DMS 273 (cell line): Measurements from ENCODE around the gene CACTIN.
A peak's percentile ranks its signal among the peaks of the same experiment; 100 is the strongest.
"Not testable (repeated sequence)": the region's sequence is repeated elsewhere in the genome, so short reads cannot be mapped to it uniquely, and the experiment has no call there.

Source experiments
- DNase-seq: peaks from one replicate; lab custom pipeline; 2025; ENCODE audit not compliant: unreplicated experiment; lab: John Stamatoyannopoulos, UW

CACTIN gene

DNA sequence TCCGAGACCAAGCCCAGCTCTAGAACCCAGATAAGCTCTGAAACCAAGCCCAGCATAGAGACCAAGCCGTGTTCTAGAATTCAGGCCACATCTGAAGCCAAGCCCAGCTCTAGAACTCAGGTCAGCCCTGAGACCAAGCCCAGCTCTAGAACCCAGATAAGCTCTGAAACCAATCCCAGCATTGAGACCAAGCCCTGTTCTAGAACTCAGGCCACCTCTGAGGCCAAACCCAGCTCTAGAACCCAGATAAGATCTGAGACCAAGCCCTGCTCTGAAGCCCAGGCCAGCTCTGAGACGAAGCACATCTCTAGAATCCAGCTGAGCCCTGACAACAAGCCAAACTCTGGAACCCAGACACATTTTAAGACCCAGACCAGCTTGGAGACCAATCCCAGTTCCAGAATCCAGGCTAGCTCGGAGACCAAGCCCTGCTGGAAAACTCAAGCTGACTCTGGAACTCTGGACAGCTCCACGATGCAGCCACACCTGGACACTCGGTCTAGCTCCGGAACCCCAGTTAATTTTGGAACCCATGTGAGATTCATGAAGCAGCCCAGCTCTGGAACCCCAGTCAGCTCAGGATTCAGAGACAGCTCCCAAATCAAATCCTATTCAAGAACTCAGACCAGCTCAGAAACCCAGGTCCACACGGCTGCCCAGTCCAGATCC, 35.5 kb downstream of the CACTIN start:
- no peak for DNase-seq

DNA sequence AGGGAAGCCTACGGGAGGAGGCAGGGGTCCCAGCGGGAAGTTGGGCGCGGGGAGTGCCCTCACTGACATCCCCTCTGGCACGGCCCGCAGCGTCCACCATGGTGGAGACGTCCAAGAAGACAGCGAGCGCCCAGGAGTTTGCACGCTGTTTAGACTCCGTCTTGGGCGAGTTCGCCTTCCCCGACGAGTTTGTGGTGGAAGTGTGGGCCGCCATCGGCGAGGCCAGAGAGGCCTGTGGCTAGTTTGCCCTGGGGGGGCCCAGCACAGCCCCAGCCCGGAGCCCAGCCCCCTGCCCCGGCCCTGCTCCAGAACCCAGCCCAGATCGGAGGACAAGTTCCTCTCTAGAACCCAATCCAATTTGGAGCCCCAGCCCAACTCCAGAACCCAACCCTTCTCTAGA, 36.6 kb downstream of the CACTIN start:
- DNase-seq = no peak

DNA sequence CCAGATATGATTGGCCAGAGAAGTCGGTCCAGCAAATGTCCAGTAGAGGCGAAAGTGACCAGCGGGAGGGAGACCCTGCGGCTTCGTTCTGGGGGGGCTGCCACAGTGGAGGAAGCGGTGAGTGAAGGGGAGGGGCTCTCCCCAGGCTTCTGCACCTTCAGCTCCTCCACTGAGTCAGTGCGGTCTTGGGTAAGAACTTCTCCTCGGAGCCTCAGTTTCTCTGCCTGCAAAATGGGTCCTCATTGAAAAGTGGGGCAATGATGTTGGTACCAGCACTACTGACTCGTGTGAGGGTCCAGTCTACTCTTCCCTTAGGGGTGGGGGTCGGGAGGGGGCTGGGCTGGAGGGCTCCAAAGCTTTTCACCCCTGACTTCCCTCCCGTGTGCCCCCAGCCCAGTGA, 37.2 kb downstream of the CACTIN start:
- no peak for DNase-seq

DNA sequence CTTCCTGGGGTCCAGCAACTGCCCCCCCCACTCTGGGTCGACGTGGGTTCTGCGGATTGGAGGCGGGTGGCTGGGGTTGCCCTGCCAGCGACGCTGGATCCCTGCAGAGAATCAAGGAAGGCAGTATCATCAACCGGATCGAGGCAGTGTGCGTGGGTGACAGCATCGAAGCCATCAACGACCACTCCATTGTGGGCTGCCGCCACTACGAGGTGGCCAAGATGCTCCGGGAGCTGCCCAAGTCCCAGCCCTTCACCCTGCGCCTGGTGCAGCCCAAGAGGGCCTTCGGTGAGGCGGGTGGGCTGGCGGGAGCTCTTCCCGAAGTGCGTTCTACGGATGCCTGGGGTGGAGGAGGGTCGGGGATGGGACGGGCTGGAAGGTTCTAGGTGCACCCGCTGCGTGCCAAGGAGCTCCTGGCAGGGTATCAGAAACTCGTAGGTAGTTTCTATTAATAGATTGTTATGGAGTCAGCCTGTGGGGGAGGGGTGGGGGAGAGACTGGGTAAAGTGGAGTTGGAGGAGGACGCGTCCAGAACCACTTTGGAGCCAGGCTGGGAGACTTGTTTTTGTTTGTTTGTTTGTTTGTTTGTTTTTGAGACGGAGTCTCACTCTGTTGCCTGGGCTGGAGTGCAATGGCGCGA, 39.8 kb downstream of the CACTIN start:
- DNase-seq = peak; percentile 42

DNA sequence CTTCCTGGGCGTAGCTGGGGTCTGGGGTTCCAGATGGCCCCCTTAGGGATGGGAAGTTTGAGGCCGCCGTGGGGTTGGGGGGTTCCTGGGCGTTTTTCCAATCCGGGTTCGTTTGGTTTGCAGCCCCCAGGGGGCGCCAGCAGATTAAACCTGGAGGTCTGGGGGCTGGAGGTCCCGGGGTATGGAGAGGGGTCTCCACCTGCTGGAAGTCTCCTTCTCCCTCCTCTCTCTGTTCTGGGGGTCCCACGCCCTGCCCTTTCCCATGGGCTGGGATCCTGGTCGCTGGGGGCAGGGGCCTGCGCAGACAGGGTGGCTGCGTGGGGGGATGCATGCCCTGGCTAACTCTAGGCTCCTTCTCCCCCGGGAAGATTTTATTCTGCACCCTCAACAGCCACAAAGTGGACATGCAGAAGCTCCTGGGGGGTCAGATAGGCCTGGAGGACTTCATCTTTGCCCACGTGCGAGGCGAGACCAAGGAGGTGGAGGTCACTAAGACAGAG, 40.4 kb downstream of the CACTIN start:
- peak; percentile 76 for DNase-seq

DNA sequence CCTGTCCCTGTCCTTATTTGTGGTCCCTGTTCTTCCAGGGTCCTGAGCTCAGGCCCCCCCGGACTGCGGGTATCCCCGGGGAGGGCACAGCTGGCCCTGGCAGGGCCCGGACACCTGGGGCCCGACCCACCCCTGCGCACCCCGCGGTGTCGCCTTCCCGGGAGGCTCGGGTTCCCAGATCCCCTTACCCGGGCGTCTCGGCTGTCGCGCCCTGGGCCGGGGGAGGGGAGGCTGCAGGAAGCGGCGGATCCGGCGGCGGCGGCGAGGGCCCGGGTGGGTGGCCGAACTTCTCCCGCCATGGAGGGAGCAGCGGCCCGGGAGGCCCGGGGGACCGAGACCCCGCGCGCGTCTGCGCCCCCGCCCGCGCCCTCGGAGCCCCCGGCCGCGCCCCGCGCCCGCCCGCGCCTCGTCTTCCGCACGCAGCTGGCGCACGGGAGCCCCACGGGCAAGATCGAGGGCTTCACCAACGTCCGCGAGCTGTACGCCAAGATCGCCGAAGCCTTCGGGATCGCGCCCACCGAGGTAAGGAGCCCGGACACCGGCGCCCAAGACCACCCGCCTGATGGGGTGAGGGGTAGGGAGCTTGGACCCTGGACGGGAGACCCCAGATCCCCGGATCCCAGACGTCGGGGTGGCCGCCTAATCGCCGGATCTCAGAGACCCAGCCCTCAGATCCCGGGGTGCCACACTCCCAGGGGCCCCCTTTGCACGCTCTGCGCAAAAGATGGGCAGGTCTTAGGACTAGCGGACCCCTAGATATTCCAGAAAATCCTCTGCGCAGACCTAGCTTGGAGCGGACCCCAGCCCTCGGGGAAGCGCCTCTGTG, 41.1 kb downstream of the CACTIN start, which contains the start of gene GIPC3:
Gene GIPC3 (plus strand): TSS at position 178 of the 826 bp plus-strand sequence. CDS start 120 bp downstream, at position 298.
- no peak for DNase-seq

DNA sequence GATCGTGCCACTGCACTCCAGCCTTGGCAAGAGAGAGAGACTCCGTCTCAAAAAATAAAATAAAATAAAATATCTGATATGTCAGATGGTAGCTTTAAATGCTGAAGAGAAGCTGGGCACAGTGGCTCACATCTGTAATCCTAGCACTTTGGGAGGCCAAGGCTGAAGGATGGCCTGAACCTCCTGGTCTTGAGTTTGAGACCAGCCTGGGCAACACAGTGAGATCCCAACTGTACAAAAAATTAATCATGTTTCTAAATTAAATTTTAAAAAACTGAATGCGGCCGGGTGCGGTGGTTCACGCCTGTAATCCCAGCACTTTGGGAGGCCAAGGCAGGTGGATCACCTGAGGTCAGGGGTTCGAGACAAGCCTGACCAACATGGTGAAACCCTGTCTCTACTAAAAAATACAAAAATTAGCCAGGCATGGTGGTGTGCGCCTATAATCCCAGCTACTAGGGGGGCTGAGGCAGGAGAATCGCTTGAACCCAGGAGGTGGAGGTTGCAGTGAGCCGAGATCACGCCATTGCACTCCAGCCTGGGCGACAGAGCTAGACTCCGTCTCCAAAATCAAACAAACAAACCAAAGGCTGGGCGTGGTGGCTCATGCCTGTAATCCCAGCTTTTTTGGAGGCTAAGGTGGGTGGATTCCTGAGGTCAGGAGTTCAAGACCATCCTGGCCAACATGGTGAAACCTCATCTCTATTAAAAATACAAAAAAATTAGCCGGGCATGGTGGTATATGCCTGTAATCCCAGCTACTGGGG, 42.4 kb downstream of the CACTIN start:
- DNase-seq = not testable (repeated sequence)

DNA sequence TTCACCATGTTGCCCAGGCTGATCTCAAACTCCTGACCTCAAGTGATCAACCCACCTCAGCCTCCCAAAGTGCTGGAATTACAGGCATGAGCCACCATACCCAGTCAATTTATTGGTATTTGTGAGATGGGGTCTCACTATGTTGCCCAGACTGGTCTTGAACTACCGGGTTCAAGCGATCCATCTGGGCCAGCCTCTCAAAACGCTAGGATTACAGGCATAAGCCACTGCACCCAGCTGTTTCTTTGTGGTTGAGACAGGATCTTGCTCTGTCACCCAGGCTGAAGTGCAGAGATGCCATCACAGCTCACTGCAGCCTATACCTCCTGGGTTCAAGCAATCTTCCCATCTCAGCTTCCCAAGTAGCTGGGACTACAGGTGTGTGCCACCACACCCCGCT, 44.8 kb downstream of the CACTIN start:
- not testable (repeated sequence) for DNase-seq

DNA sequence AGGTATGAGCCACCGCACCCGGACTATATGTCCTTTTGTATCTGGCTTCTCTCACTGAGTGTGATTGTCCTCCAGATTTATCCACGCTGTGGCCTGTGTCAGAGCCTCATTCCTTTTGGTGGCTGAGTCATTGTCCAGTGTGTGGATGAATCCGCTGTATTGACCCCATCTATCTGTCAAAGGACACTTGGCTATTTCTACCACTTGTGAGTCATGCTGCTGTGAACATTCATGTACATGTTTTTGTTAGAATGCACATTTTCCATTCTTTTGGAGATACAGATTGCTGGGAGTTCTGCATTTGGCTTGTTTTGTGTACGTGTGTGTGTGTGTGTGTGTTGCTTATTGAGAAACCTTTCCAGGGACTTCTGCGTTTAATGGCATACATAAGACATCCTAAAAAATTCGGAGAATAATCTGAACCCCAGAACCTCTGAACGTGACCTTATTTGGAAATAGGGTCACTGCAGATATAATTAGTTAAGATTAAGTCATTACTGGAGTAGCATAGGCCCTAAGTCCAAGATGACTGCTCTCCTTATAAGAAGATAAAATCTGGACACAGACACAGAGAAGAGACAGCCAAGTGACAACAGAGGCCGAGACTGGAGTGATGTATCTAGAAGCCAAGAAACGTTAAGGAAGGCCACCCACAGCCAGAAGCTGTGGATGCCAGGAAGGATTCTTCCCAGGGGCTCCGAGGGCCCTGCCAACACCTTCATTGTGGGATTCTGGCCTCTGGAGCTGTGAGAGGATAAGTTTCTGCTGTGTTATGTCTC, 46.2 kb downstream of the CACTIN start:
- no peak for DNase-seq

DNA sequence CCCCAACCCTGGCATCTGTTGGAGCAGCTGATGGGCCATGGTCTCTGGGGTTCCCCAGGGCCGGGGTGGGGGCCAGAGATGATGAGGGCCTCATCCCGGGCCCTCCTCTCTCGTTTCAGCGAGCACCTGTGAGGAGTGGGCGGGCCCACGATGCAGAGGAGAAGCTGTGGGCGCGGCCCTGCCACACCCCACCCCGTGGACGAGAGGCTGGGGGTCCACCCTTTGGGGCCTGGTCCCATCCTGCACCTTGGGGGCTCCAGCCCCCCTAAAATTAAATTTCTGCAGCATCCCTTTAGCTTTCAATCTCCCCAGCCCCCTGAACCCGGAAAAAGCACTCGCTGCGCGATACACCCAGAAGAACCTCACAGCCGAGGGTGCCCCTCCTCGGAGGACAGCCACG, 48.2 kb downstream of the CACTIN start:
- DNase-seq = no peak

DNA sequence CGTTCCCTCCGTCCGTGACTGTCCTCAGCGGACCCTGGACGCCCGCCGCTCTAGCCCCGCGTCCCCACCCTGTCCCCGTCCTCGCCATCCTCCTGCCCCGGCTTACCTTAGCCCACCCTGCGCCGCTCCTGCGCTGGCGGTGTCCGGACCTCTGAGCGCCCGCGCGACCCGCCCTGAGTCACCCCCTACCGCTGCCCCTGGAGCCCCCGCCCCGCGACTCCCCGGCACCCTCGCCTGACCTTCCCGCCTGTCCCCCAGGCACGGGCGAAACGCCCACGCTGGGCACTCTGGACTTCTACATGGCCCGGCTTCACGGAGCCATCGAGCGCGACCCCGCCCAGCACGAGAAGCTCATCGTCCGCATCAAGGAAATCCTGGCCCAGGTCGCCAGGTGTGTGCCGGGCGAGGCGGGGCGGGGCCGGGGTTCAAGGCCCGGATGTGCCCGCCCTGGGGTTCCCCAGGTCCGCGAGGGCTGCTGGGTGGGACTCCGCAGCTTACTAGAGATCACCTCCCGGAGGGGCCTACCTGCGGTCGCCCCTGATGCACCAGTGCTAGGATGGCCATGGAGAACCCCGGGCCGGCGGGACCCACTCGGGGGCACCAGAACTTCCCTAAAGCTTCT, 48.8 kb downstream of the CACTIN start:
- no peak for DNase-seq

DNA sequence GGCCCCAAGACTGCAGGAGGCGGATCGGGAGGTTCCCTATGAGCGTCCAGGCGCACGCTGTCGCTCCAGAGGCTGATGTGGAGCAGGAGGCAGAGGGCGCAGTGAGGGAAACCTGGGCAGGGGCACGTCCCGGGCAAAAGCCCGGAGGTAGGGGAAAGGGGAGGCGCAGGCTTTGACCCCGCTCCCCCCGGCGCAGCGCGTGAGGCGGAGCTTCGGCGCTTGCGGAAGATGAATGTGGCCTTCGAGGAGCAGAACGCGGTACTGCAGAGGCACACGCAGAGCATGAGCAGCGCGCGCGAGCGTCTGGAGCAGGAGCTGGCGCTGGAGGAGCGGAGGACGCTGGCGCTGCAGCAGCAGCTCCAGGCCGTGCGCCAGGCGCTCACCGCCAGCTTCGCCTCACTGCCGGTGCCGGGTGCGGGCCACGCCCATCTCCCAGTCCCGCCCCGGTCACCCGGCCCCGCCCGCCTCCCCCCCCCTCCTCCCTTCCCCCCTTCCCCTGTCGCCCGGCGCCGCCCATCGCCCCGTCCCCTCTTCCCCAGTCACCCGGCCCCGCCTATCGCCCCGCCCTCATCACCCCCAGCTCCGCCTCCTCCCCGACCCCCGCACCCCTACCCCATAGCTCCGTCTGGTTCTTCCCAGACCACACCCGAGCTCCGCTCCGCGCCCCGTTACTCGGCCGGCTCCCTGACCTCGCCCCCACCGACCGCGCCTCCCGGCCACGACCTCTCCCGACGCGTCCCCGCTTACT, 49.7 kb downstream of the CACTIN start:
- DNase-seq = no peak

DNA sequence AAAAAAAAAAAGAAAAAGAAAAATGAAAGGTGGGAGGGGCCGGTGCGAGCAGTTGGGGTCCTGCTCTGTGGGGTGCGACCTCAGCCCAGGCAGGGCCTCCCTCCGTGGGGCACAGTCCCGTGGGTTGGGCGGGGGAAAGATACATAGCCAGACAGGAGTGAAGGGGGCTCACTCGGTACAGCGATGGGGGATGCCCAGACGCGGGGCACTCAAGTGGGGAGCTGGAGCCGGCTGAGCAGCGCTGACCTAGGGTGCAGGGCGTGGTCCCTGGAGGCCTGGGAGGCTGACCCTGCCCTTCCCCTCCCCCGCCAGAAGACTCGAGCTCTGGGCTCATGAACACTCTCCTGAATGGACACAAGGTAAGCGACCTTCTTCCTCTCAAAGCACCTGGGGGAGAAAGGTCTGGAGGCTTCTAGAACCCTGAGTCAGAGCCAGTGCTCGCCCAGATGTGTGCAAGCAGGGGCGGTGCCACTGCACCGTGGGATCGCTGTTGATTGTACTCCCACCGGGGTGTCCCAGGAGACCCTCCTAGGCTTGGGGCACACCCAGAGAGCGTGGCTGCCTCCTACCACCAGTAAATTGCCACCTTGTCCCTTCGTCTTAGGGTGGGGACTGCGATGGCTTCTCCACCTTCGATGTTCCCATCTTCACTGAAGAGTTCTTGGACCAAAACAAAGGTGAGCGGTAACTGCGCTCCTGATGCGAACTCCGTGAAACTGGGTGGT, 50.5 kb downstream of the CACTIN start:
- no peak for DNase-seq

DNA sequence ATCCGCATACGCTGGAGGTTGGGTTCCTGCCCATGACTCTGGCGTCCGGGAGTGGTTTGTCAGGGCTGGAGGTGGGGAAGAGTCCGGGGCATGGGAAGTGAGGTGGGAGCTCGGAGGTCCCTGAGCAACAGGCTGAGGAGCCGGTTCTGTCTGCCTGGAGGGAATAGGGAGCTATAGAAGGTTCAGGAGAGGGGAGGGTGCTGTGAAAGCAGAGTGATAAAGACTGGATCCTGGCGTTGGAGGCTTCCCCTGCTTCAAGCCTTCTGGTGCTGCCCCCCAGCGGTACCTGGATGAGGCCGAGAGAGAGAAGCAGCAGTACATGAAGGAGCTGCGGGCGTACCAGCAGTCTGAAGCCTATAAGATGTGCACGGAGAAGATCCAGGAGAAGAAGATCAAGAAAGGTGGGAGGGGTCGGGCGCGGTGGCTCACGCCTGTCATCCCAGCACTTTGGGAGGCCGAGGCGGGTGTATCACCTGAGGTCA, 51.3 kb downstream of the CACTIN start:
- no peak for DNase-seq

DNA sequence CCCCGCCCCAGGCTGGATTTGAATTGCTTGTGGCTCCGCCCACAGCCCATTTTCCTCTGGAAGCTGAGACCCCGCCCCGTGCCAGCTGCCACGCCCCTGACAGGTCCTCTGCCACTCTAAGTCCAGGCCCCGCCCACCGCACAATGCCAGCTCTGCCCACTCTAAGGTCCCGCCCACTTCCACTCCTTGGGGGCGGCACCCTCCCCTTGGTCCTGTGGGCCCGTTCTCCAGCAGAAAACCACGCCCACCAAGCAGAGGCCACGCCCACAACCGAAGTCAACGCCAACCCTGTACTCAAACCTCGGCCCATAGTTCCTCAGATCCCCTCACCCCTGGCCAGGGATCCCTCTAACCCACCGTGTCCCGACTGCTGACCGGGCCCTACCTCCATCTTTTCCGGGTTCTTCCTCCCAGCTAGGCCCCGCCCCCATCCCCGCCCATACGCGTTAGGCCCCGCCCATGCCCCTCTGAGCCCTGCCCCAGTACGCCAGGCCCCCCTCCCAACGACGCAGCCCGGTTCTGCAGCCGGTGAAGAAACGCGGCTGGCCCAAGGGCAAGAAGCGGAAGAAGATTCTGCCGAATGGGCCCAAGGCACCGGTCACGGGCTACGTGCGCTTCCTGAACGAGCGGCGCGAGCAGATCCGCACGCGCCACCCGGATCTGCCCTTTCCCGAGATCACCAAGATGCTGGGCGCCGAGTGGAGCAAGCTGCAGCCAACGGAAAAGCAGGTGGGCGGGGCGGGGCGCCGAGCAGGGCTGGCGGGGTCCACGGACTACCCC, 52.5 kb downstream of the CACTIN start:
- peak; percentile 96 for DNase-seq

DNA sequence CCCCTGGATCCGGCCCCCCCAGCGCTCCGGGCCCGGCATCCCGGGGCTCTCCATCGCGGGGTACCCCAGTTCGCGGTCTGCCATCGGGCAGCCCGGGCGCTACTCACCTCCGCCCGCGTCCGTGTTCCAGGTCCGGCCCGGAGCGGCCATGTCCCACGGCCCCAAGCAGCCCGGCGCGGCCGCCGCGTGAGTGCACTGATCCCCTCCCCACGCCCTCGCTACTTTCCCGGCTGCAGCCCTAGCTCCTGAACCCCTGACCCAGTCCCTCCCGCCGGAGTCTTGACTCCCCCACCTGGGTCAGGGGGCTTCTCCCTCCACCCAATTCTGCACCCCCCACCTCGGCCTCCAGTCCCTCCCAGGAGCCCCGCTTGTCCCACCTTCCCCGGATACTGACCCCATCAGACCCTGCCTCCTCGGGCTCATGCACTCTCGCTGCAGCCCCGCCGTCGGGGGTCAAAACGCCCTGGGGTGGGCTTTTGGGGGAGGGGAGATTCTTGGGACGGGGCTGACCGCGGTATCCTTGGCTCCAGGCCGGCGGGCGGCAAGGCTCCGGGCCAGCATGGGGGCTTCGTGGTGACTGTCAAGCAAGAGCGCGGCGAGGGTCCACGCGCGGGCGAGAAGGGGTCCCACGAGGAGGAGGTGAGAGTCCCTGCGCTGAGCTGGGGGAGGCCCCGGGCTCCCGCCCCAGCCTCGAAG, 53.3 kb downstream of the CACTIN start:
- peak; percentile 53 for DNase-seq

DNA sequence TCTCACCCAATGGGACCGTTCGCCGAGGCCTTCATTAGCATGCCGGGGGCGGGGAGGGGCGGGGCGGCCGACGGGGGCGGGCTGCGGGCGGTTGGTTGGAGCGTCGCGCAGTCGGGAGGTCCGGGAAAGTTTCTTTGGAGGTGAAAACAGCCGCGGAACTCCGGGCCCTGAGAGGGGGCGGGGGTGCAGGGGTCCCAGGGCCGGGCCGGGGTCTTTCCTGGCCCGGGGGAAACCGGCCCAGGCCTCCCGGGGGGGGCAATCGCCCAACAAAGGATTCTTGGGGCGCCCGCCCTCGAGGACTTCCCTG, 53.8 kb downstream of the CACTIN start, which contains the start of gene HMG20B:
Gene HMG20B (plus strand): TSS at position 90 of the 307 bp plus-strand sequence. CDS start 366 bp downstream, outside the sequence.
- no peak for DNase-seq
